Measurements from ENCODE around the gene FAM221B.

FAM221B gene

GRCh38 chr9:35856882-35857281 lies 28.4 kb upstream of the FAM221B start:
- FAIRE-seq = no peak
- TF ChIP-seq CTCF (IDR thresholded peaks at IDR 0.05; ENCODE audit: insufficient read depth, missing control alignments) = no peak
- no peak for DNase-seq (ENCODE audit: insufficient read length, low spot score)

- no peak for TF ChIP-seq CTCF (IDR thresholded peaks at IDR 0.05; ENCODE audit: insufficient read depth, missing control alignments)
- DNase-seq (ENCODE audit: insufficient read length, low spot score) (no peak), FAIRE-seq (no peak)
Measured at GRCh38 chr9:35856206-35856605, 27.7 kb upstream of the FAM221B start.

GRCh38 chr9:35854091-35854762 lies 25.7 kb upstream of the FAM221B start:
- no peak for TF ChIP-seq CTCF (IDR thresholded peaks at IDR 0.05; ENCODE audit: insufficient read depth, missing control alignments)
- FAIRE-seq (no peak), DNase-seq (ENCODE audit: insufficient read length, low spot score) (no peak)

GRCh38 chr9:35852876-35853865 lies 24.6 kb upstream of the FAM221B start:
- no peak for TF ChIP-seq CTCF (IDR thresholded peaks at IDR 0.05; ENCODE audit: insufficient read depth, missing control alignments)
- FAIRE-seq (no peak), DNase-seq (ENCODE audit: insufficient read length, low spot score) (no peak)

- TF ChIP-seq CTCF (IDR thresholded peaks at IDR 0.05; ENCODE audit: insufficient read depth, missing control alignments) = no peak
- FAIRE-seq (no peak), DNase-seq (ENCODE audit: insufficient read length, low spot score) (no peak)
Measured at GRCh38 chr9:35852267-35852815, 23.8 kb upstream of the FAM221B start.

- no peak for TF ChIP-seq CTCF (IDR thresholded peaks at IDR 0.05; ENCODE audit: insufficient read depth, missing control alignments)
- no peak for FAIRE-seq
- no peak for DNase-seq (ENCODE audit: insufficient read length, low spot score)
Measured at GRCh38 chr9:35847792-35848572, 19.4 kb upstream of the FAM221B start.

Data from D721Med (cell line).